Mesendoderm (in vitro differentiated cells): Measurements from ENCODE around the gene PRKAG2.

Experiments
- DNase-seq: peaks from one replicate; pipeline ENCODE4 v3.0.0; 2013
- H2AK5ac ChIP-seq: 2 replicates; pipeline ENCODE4 v1.6.1; 2013; ENCODE audit warnings: low read length, inconsistent platforms
- H2BK120ac ChIP-seq: 2 replicates; pipeline ENCODE4 v1.6.1; 2013; ENCODE audit warnings: low read depth, mild to moderate bottlenecking, low read length, moderate library complexity, mixed read lengths
- H2BK15ac ChIP-seq: replicated peaks from 2 replicates; pipeline ENCODE4 v1.6.1; 2013; ENCODE audit warnings: low read depth, mild to moderate bottlenecking, moderate library complexity
- H2BK5ac ChIP-seq: 2 replicates; pipeline ENCODE4 v1.6.1; 2013; ENCODE audit warnings: low read length, inconsistent platforms
- H3K18ac ChIP-seq: 2 replicates; pipeline ENCODE4 v1.6.1; 2013; ENCODE audit warnings: mild to moderate bottlenecking, low read length, mixed read lengths
- H3K23ac ChIP-seq: one replicate; pipeline ENCODE4 v1.6.1; 2013; ENCODE audit warnings: low read length
- H3K27ac ChIP-seq: 2 replicates; pipeline ENCODE4 v1.5.1; 2013; ENCODE audit warnings: low read depth, mild to moderate bottlenecking, inconsistent platforms, low read length, moderate library complexity
- H3K27me3 ChIP-seq: 2 replicates; pipeline ENCODE4 v1.6.1; 2013; ENCODE audit warnings: low read length, control low read depth, mild to moderate bottlenecking, inconsistent platforms; ENCODE audit not compliant: insufficient read depth, poor library complexity
- H3K36me3 ChIP-seq: 2 replicates; pipeline ENCODE4 v1.6.1; 2013; ENCODE audit warnings: low read length, inconsistent platforms; ENCODE audit not compliant: control insufficient read depth, insufficient read depth
- H3K4ac ChIP-seq: one replicate; pipeline ENCODE4 v1.6.1; 2013; ENCODE audit warnings: low read depth, mild to moderate bottlenecking, low read length, moderate library complexity
- H3K4me1 ChIP-seq: 2 replicates; pipeline ENCODE4 v1.6.1; 2013; ENCODE audit warnings: low read depth, low read length, inconsistent platforms; ENCODE audit not compliant: control insufficient read depth
- H3K4me2 ChIP-seq: 2 replicates; pipeline ENCODE4 v1.6.1; 2013; ENCODE audit warnings: low read length
- H3K4me3 ChIP-seq: 2 replicates; pipeline ENCODE4 v1.5.1; 2013; ENCODE audit warnings: mild to moderate bottlenecking, low read length
- H3K56ac ChIP-seq: one replicate; pipeline ENCODE4 v1.6.1; 2013; ENCODE audit warnings: low read length
- H3K79me1 ChIP-seq: 2 replicates; pipeline ENCODE4 v1.6.1; 2013; ENCODE audit warnings: low read length, inconsistent platforms
- H3K79me2 ChIP-seq: 2 replicates; pipeline ENCODE4 v1.6.1; 2013; ENCODE audit warnings: mild to moderate bottlenecking, low read length; ENCODE audit not compliant: control insufficient read depth, insufficient read depth
- H3K9ac ChIP-seq: 2 replicates; pipeline ENCODE4 v1.6.1; 2013; ENCODE audit warnings: low read length, inconsistent platforms
- H4K5ac ChIP-seq: one replicate; pipeline ENCODE4 v1.6.1; 2013; ENCODE audit warnings: low read length
- H4K8ac ChIP-seq: one replicate; pipeline ENCODE4 v1.6.1; 2013; ENCODE audit warnings: low read depth, mild to moderate bottlenecking, control low read depth, low read length, moderate library complexity
- WGBS: extraction: QIAGEN DNeasy Blood & Tissue Kit; methylation state at CpG from one replicate; pipeline ENCODE4 v1.1.7; 2013; ENCODE audit warnings: low lambda C conversion rate, missing lambda C conversion rate; ENCODE audit not compliant: insufficient coverage; ENCODE audit errors: extremely low coverage; 5-methylcytosine and 5-hydroxymethylcytosine counted together

PRKAG2 gene

GRCh38 chr7:151592330-151592729, 284.6 kb downstream of the PRKAG2 start:
- Histone ChIP-seq H3K27ac (no peak overlapping the region), H3K4me2 (no peak overlapping the region), H3K9ac (no peak overlapping the region), H3K4me3 (no peak overlapping the region), H3K4me1 (no peaks in the 10 kb centered on the region), H3K23ac (no peak overlapping the region), H2AK5ac (no peak overlapping the region), H2BK120ac (no peak overlapping the region), H3K4ac (no peak overlapping the region), H3K18ac (no peak overlapping the region), H3K27me3 (no peaks in the 10 kb centered on the region), H4K8ac (no peak overlapping the region), H2BK15ac (no peak overlapping the region), H4K5ac (no peak overlapping the region), H3K79me1 (no peaks in the 10 kb centered on the region), H2BK5ac (no peak overlapping the region), H3K79me2 (no peaks in the 10 kb centered on the region), H3K36me3 (no peaks in the 10 kb centered on the region), H3K56ac (no peak overlapping the region)
- no CpG with 5 or more reads among the region's 11 CpGs for WGBS
- DNase-seq, result no peak

DNA sequence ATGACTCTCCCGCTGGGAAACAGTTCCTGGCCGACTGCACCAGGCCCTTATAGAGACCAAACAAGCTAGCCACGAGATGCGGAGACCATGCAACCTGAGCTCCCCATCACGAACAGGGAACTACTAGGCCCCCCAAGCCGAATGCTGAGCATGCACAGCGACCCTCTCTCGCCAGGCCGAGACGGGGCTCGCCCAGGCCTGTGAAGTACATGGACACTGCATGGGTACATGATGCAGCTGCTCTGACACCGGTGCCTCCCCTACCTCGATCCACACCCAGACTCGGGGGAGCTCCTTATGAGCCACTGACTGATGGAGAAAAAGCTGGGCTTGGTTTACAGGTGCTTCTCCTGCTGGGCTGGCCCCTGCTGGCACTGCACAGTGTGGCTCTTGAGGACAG, 285.0 kb downstream of the PRKAG2 start:
- Histone ChIP-seq H3K79me1 (no peaks in the 10 kb centered on the region), H3K4me3 (no peak overlapping the region), H3K4ac (no peak overlapping the region), H3K36me3 (no peaks in the 10 kb centered on the region), H2AK5ac (no peak overlapping the region), H2BK5ac (no peak overlapping the region), H4K5ac (no peak overlapping the region), H3K27ac (no peak overlapping the region), H3K4me2 (no peak overlapping the region), H3K18ac (no peak overlapping the region), H3K4me1 (no peaks in the 10 kb centered on the region), H2BK120ac (no peak overlapping the region), H3K56ac (no peak overlapping the region), H3K9ac (no peak overlapping the region), H3K79me2 (no peaks in the 10 kb centered on the region), H3K27me3 (no peaks in the 10 kb centered on the region), H4K8ac (no peak overlapping the region), H2BK15ac (no peak overlapping the region), H3K23ac (no peak overlapping the region)
- WGBS, result no CpG with 5 or more reads among the region's 14 CpGs
- no peak for DNase-seq

GRCh38 chr7:151590850-151591771, 285.8 kb downstream of the PRKAG2 start:
- Histone ChIP-seq H3K4ac (no peak overlapping the region), H3K4me3 (no peak overlapping the region), H4K8ac (no peak overlapping the region), H3K4me2 (no peak overlapping the region), H3K4me1 (no peaks in the 10 kb centered on the region), H3K27ac (no peak overlapping the region), H3K79me2 (no peaks in the 10 kb centered on the region), H3K79me1 (no peaks in the 10 kb centered on the region), H2BK120ac (no peak overlapping the region), H3K23ac (no peak overlapping the region), H2BK15ac (no peak overlapping the region), H3K27me3 (no peaks in the 10 kb centered on the region), H3K18ac (no peak overlapping the region), H2AK5ac (no peak overlapping the region), H3K56ac (no peak overlapping the region), H2BK5ac (no peak overlapping the region), H3K36me3 (no peaks in the 10 kb centered on the region), H4K5ac (no peak overlapping the region), H3K9ac (no peak overlapping the region)
- no CpG with 5 or more reads among the region's 19 CpGs for WGBS
- DNase-seq, result no peak

DNA sequence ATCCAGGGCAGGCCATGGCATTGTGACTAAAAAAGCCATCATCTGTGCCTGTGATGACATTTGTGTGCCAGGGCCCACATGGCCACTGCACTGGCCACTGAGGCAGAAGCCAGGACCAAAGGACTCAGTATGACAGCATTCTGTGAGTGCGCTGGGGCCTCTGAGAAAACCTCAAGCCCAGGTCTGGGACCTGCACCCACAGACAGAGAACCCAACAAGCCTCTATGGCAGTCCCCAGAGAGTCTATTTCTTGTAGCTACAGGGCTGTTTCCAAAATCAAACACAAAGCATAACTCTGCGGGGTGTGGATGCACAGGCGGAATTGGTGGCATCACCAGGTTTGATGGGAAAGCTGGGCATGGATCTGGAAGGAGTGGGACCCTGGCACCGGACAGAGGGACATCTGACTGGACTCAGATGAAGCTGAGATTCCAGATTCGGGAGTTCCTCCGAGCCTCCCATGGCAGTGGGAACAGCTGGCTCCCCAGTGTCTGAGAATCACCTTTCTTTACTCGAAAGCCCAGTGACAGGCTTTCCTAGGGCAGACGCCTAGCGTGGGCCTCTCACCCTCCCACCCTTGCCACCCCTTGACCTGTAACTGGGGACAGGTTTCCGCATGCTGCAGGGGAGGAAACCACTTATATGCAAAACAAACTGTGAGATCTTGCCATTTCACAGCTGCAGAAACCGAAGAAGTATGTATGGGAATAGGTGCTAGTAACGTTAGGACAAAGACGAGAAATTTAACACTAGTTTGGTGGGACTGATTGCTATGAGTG, 286.7 kb downstream of the PRKAG2 start:
- WGBS, result no CpG with 5 or more reads among the region's 13 CpGs
- no peak for DNase-seq

DNA sequence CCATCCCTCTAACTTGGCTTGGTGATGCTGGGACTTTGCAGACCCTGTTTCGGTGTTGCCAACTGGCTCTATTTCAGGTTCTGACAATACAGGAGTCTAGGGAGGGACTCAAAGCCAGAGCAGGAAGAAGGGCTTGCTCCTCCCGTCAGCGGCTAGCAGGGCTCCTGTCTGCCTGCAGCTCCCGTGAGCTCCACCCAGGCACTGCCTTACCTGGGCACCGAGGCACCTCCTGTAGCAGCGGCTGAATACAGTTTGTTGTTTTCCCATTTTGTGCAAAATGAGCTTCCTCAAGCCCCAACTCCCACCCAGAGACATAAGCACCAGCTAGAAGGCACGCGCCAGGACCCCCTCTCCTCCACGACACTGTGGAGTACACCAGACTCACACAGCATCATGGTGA, 287.9 kb downstream of the PRKAG2 start:
- Histone ChIP-seq H3K36me3 (no peaks in the 10 kb centered on the region), H4K8ac (no peak overlapping the region), H4K5ac (no peak overlapping the region), H3K79me1 (no peaks in the 10 kb centered on the region), H3K4me1 (no peaks in the 10 kb centered on the region), H3K79me2 (no peaks in the 10 kb centered on the region), H2AK5ac (no peak overlapping the region), H3K4me3 (no peak overlapping the region), H2BK15ac (no peak overlapping the region), H3K18ac (no peak overlapping the region), H3K27me3 (no peaks in the 10 kb centered on the region), H3K23ac (no peak overlapping the region), H3K56ac (no peak overlapping the region), H2BK120ac (no peak overlapping the region), H3K27ac (no peak overlapping the region), H3K9ac (no peak overlapping the region), H3K4ac (no peak overlapping the region), H2BK5ac (no peak overlapping the region), H3K4me2 (no peak overlapping the region)
- no peak for DNase-seq
- no CpG with 5 or more reads among the region's 9 CpGs for WGBS

More for the DNA sequence above, 286.7 kb downstream of the PRKAG2 start:
- no peak overlapping the region for H3K56ac ChIP-seq
- no peak overlapping the region for H3K18ac ChIP-seq
- no peak overlapping the region for H3K27ac ChIP-seq
- H3K79me2 ChIP-seq, result no peaks in the 10 kb centered on the region
- H2BK15ac ChIP-seq, result no peak overlapping the region
- H4K8ac ChIP-seq, result no peak overlapping the region
- no peak overlapping the region for H2BK5ac ChIP-seq
- no peaks in the 10 kb centered on the region for H3K27me3 ChIP-seq
- no peak overlapping the region for H3K4ac ChIP-seq
- no peak overlapping the region for H4K5ac ChIP-seq
- H3K23ac ChIP-seq, result no peak overlapping the region
- no peak overlapping the region for H3K4me2 ChIP-seq
- no peak overlapping the region for H3K4me3 ChIP-seq
- no peaks in the 10 kb centered on the region for H3K36me3 ChIP-seq
- H3K9ac ChIP-seq, result no peak overlapping the region
- no peaks in the 10 kb centered on the region for H3K4me1 ChIP-seq
- no peaks in the 10 kb centered on the region for H3K79me1 ChIP-seq
- H2BK120ac ChIP-seq, result no peak overlapping the region
- H2AK5ac ChIP-seq, result no peak overlapping the region
